GM12892 (cell line): Measurements from ENCODE around the gene HOXB5.

Experiments used
- DNase-seq: peaks from one replicate; pipeline ENCODE4 v3.0.0; 2011; ENCODE audit not compliant: insufficient read length
- FAIRE-seq: peaks from 2 replicates; lab custom pipeline; 2011; peaks lifted over from hg19 to GRCh38; lab: Jason Lieb, UNC
- POLR2A ChIP-seq: IDR thresholded peaks from 2 replicates; pipeline ENCODE4 v1.6.1; 2011; ENCODE audit warnings: low read depth, low read length, control low read depth
- POLR2AphosphoS5 ChIP-seq: IDR thresholded peaks from 2 replicates; pipeline ENCODE4 v1.6.1; 2011; ENCODE audit warnings: low read depth, low read length, control low read depth
- TAF1 ChIP-seq: IDR thresholded peaks from 2 replicates; pipeline ENCODE4 v1.6.1; 2011; ENCODE audit warnings: low read depth, mild to moderate bottlenecking, control low read depth, low read length, borderline replicate concordance

HOXB5 gene

DNA sequence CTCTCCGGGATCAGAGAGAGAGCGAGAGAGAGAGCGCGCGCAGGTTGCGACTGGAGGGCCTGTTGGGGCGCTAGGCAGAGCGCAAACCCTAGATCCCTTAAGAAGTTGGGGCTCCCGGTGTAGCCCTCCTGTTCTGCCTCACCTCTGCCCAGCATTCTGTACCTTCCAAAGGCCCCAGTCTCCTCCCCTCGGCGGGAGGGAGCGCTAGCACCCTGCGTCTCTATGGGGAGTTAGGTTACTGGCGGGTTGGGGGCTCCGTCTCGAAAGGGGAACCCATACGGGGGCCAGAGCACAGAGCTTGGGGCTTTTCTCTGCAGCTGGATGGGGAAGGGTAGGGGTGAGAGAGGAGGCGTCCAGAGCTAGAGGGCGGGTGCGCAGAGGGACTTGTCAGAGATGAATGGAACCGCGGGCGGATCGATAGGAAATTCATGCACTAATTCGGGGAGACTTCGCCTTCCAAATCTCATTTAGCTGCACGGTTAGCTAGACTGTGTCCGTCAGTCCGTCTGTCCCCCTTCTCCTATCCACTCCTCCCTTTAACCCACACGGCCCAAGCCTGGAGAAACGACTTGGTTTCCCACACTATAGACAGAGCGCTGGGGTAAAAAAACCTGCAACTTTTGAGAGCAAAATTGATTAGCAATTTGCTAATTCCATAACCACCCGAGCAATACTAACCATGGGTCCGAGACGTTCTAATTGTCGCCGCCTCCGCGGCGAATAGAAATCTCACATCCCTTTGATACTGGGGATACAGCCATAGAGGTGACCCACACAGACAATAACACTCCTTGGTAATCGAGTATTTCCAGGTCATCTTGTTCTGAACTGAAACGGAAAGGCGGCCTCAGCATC lies 14.7 kb downstream of the HOXB5 start:
- DNase-seq: peak; percentile 55
- TF ChIP-seq POLR2A (peak; percentile 15; the same call in 1 of the 2 replicates), TAF1 (no peak)
- FAIRE-seq: peak; percentile 87

DNA sequence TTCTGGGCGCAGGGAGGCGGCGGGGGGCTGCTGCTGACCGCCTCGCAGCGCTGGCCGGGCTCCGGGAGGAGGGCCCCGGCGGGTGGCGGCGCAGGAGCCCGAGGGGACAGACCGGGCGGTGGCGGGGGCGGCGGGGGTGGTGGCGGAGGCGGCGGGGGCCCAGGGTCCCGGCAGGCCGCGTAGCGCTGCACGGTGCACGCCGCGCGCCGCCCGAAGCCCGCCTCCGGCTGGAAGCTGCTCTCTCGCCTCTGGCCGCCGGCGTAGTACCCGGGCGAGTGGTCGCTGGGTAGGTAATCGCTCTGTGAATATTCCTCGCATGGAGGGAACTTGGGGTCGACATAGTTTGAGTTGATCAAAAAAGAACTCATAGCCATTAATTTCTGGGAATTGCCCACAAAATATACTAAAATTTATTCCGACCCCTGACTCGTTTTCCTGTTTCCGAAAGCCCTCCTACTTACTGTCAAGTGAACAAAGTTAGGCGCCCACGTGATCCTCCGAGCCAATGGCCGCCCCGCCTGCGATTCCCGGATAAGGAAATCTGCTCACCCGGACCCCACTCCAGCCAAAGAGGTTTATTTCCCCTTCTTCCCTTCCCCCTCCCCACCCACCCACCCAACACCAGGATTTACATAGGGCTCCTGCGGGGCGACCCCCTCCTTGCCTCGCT lies 15.5 kb downstream of the HOXB5 start, which contains the start of gene HOXB4:
Gene HOXB4, minus strand, starts transcription at position 405 of the 670 bp plus-strand sequence. Its CDS starts 31 bp downstream, at position 374.
- DNase-seq (peak; percentile 76), FAIRE-seq (peak; percentile 71)
- TF ChIP-seq POLR2A (peak; percentile 45; the same call in 1 of the 2 replicates), TAF1 (no peak), POLR2AphosphoS5 (no peak; the same call in 1 of the 2 replicates)

DNA sequence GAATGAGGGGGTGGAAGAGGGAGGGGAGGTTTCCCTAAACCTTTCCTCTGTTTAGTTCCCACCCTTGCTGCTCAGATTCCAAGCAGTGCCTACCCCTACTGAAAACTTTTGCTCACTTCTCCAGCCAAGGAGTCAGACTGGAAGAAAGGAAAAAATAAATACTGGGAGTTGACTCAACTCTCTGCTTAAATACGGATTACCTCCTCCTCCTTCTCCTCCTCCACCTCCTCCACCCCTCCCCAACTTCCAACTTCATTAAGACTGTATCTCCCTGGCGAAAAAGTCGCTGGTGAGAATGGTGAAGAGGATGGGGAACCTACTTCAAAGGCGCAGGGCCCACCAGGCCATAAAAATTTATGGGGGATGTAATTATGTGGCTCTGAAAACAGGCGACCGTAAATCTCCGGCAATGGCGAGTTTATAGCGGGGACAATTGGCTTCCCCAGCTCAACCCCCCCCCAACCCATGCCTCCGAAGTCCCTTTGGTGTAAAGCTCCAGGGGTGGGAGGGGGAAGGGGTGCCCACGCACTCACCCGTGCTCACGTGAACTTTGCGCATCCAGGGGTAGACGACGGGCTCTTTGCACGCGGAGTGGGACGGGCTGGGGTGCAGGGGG lies 16.1 kb downstream of the HOXB5 start:
- TF ChIP-seq POLR2AphosphoS5 (no peak), POLR2A (no peak), TAF1 (no peak)
- FAIRE-seq: no peak
- DNase-seq: no peak

DNA sequence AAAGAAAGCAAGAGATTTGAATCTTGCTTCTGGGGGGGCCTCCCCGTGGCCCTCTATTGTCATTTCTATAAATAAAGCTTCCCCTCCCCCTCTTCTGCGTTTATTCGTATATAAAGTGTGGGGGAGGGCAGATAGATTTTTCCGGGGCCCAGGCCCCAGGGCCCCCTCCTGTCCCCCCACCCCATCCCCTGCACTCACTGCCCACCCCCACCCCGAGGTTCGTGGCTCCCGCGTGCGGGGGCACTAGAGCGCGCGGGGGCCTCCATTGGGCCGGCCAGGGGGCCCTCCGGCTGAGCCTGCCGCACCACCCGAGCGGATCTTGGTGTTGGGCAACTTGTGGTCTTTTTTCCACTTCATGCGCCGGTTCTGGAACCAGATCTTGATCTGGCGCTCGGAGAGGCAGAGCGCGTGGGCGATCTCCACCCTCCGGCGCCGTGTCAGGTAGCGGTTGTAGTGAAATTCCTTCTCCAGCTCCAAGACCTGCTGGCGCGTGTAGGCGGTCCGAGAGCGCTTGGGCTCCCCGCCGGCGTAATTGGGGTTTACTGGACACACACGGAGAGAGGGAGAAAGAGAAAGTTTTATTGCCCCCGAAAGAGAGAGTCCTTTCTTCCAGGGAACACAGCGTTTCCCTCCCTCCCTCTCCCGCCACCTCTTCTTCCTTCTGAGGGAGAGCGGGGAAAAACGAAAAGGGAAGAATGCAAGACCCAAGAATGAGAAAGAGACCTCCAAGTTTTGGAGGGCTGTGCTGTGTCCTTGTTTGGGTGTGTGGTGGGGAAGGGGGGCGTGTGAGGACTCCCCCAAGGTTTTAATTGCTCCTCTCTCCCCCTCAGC lies 16.9 kb downstream of the HOXB5 start:
- TF ChIP-seq TAF1: no peak
- no peak for TF ChIP-seq POLR2A
- TF ChIP-seq POLR2AphosphoS5: no peak
- DNase-seq: no peak
- no peak for FAIRE-seq

DNA sequence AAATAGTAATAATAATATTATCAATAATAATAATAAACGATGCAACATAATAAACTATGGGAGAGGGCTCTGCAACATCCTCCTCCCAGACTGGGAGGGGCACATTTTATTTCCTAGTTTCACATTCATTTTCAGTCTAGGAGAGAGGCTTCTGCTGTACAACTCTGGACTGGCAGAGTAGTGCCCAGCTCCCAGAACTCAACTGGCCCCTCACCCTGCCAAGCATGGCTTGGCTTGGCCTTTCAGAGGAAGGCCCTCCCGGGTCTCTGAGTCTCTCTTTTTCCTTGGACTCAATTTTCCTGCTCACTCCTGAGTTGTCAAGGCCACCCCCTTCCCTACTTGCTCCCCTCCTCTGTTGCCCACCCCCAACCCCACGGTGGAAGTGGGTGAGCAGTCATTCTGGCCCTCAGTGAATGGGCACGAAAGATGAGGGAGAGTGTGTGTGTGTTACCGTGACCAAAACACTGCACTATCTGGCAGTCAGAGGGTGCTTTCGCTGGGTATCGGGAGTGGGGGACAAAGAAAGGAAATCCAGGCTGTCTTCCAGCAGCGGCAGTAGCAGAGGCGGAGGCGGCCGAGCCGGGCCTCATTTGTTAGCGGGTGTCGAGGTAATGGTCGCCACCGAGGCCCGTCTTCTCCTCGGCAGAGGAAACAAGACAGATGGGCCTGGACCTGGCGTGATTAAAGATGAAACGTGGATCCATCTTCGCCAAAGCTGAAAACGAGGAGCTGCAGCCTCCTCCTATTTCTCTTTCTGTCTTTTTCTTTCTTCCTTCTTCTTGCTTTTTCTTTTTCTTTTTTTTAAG lies 17.7 kb downstream of the HOXB5 start:
- TF ChIP-seq TAF1 (no peak), POLR2AphosphoS5 (no peak), POLR2A (no peak)
- DNase-seq (no peak), FAIRE-seq (peak; percentile 48)

DNA sequence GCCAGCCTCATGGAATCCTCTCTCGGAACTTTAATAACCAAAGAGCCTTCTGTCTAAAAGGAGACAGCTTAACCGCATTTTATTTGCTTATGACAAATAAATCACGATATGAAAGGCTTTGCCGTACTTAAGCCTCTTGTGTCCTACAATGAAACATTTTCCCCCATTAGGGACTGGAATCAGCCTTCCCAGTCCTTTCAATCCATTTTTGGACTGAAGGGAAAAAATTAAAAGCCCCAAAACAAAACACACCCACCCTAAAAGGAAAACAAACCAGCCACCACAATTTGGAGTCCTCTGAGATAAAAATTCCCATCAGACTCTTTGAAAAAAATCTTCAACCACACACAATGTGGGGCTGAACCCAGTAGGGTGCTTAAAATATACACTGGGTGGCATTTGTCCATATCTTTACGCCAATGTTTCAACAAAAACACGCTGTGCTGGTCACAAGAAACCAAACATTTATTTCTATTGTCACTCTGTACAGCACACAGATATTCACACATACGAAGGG lies 18.5 kb downstream of the HOXB5 start:
- DNase-seq (no peak), FAIRE-seq (peak; percentile 9)
- TF ChIP-seq TAF1 (no peak), POLR2A (no peak), POLR2AphosphoS5 (no peak)

DNA sequence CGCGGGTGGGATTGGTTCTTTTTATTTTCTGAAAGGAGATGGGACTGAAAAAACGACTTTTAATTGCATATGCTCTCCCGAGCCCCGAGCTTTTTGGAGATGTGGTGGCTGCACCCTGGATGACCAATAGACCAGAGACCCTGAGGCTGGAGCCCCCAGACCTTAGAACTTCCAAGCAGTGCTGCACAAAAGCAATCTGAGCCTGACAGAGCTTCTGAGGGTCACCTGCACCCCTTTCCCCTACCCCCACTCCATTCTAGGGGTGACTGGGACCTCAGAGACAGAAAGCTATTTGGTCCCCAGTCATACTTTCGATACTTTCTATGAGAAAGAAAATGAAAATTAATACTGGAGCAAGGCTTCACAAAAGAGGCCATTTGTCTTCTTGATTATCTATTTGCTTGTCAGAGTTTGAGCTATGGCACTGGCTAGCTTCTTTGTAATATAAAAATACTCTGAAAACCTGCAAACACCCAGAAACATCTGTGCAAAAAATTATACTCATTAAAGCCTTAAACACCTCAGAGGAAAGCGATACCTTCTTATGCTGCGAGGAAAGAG lies 19.0 kb downstream of the HOXB5 start:
- TF ChIP-seq POLR2AphosphoS5: no peak
- DNase-seq: no peak
- FAIRE-seq: no peak

DNA sequence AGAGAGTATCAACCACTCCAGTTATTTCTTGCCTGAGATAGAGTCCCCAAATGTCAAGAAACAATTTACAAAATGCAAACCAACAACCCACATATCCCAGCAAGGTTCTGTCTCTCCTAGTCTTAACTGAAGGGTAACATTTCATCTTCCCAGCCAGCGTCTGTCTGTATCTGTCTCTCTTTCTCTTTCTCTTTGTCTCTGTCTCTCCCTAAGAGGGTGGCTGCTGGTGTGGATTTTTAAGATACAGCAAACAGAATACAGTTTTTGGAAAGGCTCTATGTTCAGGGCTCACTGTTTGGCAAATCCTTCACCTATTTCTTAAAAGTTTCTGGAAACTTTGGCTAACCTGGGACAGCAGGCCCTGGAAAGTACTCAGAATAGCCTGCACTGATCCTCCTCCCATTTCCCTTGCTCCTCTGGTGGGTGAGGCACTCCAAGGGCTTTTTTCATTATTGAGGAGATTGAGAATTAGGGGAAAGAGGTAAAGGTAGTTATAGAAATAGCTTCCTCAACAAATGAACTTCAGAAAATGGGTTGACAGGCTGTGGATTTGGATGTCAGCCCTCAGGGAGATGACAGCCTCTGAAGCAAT lies 21.7 kb downstream of the HOXB5 start:
- no peak for TF ChIP-seq TAF1
- no peak for TF ChIP-seq POLR2AphosphoS5
- TF ChIP-seq POLR2A: no peak
- no peak for FAIRE-seq

DNA sequence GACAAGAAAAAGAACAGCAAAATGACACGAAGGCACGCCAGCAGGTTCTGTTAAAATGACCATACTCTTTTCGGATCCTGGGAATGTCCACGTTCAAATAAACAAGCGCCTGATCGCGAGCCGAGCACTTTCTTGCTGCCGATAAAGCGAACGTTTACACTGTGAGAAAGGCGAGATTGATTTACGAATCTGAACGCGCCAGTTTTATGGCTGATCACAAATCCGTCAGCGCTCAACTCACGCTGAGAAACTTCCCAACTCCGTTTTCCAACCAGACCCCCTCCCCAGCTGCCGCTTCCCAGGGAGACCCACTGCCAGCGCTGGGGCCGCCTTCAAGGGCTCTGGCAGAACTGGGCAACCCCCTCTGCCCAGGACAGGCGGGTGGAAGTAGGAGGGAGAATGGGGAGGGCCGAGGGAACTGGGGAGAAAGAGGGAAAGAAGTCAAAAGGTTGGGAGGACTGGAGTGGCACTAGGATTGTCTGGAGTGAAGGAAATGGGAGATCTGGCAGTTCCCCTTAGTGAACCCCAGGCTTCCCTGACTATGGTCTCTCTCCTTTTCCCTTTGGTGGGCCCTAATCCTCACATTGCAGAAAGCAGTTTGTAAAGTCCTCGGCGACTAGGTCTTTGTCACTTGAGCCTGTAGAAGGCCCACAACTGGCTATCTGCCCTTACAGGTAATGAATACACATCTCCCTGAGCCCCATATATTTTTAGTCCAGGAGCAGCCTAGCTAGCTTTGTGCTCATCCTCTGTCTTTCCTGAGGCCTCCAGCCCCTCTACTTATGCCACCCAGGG lies 22.4 kb downstream of the HOXB5 start:
- FAIRE-seq: no peak
- TF ChIP-seq POLR2A (no peak), POLR2AphosphoS5 (no peak), TAF1 (no peak)
- no peak for DNase-seq

More for the DNA sequence above, 21.7 kb downstream of the HOXB5 start:
- no peak for DNase-seq
